ENCODE measurements around the gene ZCCHC7. TPM values are rescaled to one million over a fixed set of nuclear protein-coding genes. Genes with fewer than 3 reads are reported as not detected.

Gene ZCCHC7
- total RNA-seq, 2 donors from 2014 or later: 21.2 to 22.7 TPM

DNA sequence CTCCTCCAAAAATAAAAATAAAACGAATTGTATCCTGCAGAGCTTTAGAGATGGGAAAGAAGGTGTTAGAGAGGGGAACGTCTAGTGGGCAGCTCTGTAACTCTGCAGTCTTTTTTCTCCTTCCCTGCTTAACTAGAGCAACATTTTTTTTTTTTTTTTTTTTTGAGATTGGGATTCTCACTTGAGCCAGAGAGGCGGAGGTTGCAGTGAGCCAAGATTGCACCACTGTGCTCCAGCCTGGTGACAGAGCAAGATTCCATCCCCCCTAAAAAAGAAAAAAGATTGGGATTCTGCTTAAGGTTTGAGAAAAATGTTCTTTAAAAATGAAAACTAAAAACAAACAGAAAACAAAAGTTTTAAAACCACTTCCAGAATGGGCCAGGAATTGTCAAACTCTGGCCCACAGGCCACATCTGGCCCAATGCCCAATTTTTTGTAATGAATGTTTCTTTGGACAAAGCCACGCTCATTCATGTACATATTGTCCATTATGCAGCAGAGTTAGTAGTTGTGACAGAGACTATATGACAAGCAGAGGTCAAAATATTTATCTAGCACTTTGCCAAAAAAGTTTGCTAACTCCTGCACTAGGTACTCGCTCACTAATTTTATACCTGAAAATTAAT lies 98.5 kb downstream of the ZCCHC7 start:
- WGBS, 2 experiments (ENCODE audit: insufficient coverage in 1 of 2, insufficient read length in 1 of 2): 93 to 100% methylated on average over 3 to 5 of the region's 5 CpGs
- no peak overlapping the region for H3K4me3 ChIP-seq (ENCODE audit: low read length)
- H3K36me3 ChIP-seq (ENCODE audit: control insufficient read depth, insufficient read depth, low read length): no peaks in the 10 kb centered on the region
- H3K9ac ChIP-seq (ENCODE audit: extremely low read depth, low read length, poor library complexity, severe bottlenecking): no peak overlapping the region
- no peak overlapping the region for H3K27ac ChIP-seq (ENCODE audit: low read depth, low read length)
- no peaks in the 10 kb centered on the region for H3K36me3 Mint-ChIP-seq (ENCODE audit: low read depth)
- no peaks in the 10 kb centered on the region for H3K27me3 ChIP-seq (ENCODE audit: control insufficient read depth, insufficient read depth, low read length, poor library complexity, severe bottlenecking)
- H3K9me3 Mint-ChIP-seq: no peaks in the 10 kb centered on the region
- no peaks in the 10 kb centered on the region for H3K4me1 Mint-ChIP-seq
- DNase-seq: no peak
- no peaks in the 10 kb centered on the region for H3K27me3 Mint-ChIP-seq (ENCODE audit: insufficient read depth)
- H3K27ac Mint-ChIP-seq: no peak overlapping the region
- H3K4me1 ChIP-seq (ENCODE audit: control insufficient read depth, insufficient read depth, low read length): no peaks in the 10 kb centered on the region
- no peaks in the 10 kb centered on the region for H3K9me3 ChIP-seq (ENCODE audit: control insufficient read depth, low read length)
- TF ChIP-seq, protein P1, sequence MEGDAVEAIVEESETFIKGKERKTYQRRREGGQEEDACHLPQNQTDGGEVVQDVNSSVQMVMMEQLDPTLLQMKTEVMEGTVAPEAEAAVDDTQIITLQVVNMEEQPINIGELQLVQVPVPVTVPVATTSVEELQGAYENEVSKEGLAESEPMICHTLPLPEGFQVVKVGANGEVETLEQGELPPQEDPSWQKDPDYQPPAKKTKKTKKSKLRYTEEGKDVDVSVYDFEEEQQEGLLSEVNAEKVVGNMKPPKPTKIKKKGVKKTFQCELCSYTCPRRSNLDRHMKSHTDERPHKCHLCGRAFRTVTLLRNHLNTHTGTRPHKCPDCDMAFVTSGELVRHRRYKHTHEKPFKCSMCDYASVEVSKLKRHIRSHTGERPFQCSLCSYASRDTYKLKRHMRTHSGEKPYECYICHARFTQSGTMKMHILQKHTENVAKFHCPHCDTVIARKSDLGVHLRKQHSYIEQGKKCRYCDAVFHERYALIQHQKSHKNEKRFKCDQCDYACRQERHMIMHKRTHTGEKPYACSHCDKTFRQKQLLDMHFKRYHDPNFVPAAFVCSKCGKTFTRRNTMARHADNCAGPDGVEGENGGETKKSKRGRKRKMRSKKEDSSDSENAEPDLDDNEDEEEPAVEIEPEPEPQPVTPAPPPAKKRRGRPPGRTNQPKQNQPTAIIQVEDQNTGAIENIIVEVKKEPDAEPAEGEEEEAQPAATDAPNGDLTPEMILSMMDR (conservative IDR thresholded peaks at IDR 0.05): no peak
- H3K4me3 Mint-ChIP-seq: no peak overlapping the region

DNA sequence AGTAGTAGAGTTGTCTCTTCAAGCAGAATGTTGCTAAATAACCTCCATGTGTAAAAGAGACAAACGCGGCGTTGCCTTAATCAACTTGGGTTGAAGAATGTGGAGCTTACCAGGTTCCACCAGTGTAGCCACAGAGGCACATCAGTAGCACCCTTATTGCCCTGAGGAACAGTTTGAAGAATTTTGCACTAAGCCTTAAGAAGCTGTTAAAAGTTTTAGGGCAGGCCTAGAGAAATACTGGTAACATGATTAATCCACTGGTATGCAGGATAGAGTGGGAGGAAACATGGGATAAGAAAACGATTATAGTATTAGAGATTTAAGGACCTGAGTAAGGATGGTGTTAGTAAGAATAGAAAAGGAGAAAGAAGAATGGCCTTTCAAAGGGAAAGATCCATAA lies 100.6 kb downstream of the ZCCHC7 start:
- 97 to 99% methylated on average over 4 of the region's 4 CpGs for WGBS, 2 experiments (ENCODE audit: insufficient coverage in 1 of 2, insufficient read length in 1 of 2)
- no peaks in the 10 kb centered on the region for H3K9me3 ChIP-seq (ENCODE audit: control insufficient read depth, low read length)
- no peaks in the 10 kb centered on the region for H3K27me3 ChIP-seq (ENCODE audit: control insufficient read depth, insufficient read depth, low read length, poor library complexity, severe bottlenecking)
- no peaks in the 10 kb centered on the region for H3K36me3 ChIP-seq (ENCODE audit: control insufficient read depth, insufficient read depth, low read length)
- DNase-seq: no peak
- Mint-ChIP-seq H3K27me3 (ENCODE audit: insufficient read depth) (no peaks in the 10 kb centered on the region), H3K9me3 (no peaks in the 10 kb centered on the region), H3K36me3 (ENCODE audit: low read depth) (no peaks in the 10 kb centered on the region), H3K4me3 (no peak overlapping the region), H3K27ac (no peak overlapping the region), H3K4me1 (peaks cover 4% of the 10 kb centered on the region)
- H3K27ac ChIP-seq (ENCODE audit: low read depth, low read length): no peak overlapping the region
- no peaks in the 10 kb centered on the region for H3K4me1 ChIP-seq (ENCODE audit: control insufficient read depth, insufficient read depth, low read length)
- H3K4me3 ChIP-seq (ENCODE audit: low read length): no peak overlapping the region
- TF ChIP-seq, protein P1 (conservative IDR thresholded peaks at IDR 0.05): no peak
- H3K9ac ChIP-seq (ENCODE audit: extremely low read depth, low read length, poor library complexity, severe bottlenecking): no peak overlapping the region

DNA sequence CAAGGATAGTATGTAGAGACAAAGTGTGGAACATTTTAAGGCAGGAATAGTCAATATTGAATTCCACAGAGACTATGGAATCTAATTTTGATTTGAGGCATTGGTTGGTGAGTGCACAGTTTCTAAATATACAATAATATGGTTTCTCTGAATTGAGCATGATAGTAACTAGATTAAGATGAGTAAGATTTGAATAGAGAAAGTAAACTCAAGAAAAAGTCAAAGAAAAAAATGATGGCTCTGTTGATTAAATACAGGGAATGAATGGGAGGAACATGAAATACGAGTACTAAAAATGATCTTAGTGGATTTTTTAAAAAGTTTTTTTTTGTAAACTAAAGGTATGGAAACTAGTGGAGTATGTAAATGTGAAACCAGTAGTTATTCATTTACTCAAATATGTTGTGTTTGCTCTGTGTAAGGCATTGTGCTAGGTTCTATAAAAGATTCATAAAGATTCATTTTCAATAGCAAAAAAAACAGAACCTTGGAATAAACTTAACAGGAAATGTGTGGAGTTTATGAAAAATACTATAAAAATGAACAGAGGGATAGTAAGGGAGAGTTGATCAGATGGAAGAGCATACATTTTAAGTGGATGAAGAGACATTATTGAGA lies 101.2 kb downstream of the ZCCHC7 start:
- no peak overlapping the region for H3K4me3 ChIP-seq (ENCODE audit: low read length)
- no peaks in the 10 kb centered on the region for H3K27me3 Mint-ChIP-seq (ENCODE audit: insufficient read depth)
- no peaks in the 10 kb centered on the region for H3K9me3 Mint-ChIP-seq
- H3K36me3 Mint-ChIP-seq (ENCODE audit: low read depth): no peaks in the 10 kb centered on the region
- DNase-seq: no peak
- no peak overlapping the region for H3K9ac ChIP-seq (ENCODE audit: extremely low read depth, low read length, poor library complexity, severe bottlenecking)
- no peak overlapping the region for H3K4me3 Mint-ChIP-seq
- WGBS, 2 experiments (ENCODE audit: insufficient coverage in 1 of 2, insufficient read length in 1 of 2): 92 to 100% methylated on average over 1 of the region's 1 CpG
- TF ChIP-seq, protein P1 (conservative IDR thresholded peaks at IDR 0.05): no peak
- peaks cover 8% of the 10 kb centered on the region for H3K4me1 Mint-ChIP-seq
- no peaks in the 10 kb centered on the region for H3K36me3 ChIP-seq (ENCODE audit: control insufficient read depth, insufficient read depth, low read length)
- no peaks in the 10 kb centered on the region for H3K4me1 ChIP-seq (ENCODE audit: control insufficient read depth, insufficient read depth, low read length)
- H3K27ac ChIP-seq (ENCODE audit: low read depth, low read length): no peak overlapping the region
- no peaks in the 10 kb centered on the region for H3K27me3 ChIP-seq (ENCODE audit: control insufficient read depth, insufficient read depth, low read length, poor library complexity, severe bottlenecking)
- no peaks in the 10 kb centered on the region for H3K9me3 ChIP-seq (ENCODE audit: control insufficient read depth, low read length)
- H3K27ac Mint-ChIP-seq: no peak overlapping the region

Measured in endodermal cell (in vitro differentiated cells).